ENCODE data around the gene GABBR1. TPM values are rescaled to one million over a fixed set of nuclear protein-coding genes. Genes with fewer than 3 reads are reported as not detected.

Gene GABBR1
- total RNA-seq, 4 donors from 2014 or later, result 30.6 to 47.8 (median 40.6) TPM

GRCh38 chr6:29537714-29538403 lies 95.1 kb downstream of the GABBR1 start:
- intact Hi-C loops (cut with DNase I), result no loop called here
- no peak overlapping the region for H3K4me3 ChIP-seq
- H3K27ac ChIP-seq (replicated peaks in 1 of 4), result no peak overlapping the region
- DNase-seq (ENCODE audit: extremely low spot score), result peak; percentile 60
- H3K4me1 ChIP-seq, result no peaks in the 10 kb centered on the region
- WGBS, result 85% methylated on average over 4 of the region's 4 CpGs
- peaks cover 0 to under 1% (median 0%) of the 10 kb centered on the region in 4 donors for H3K27me3 ChIP-seq
- H3K9me3 ChIP-seq, result no peaks in the 10 kb centered on the region
- no peak for TF ChIP-seq POLR2AphosphoS5 (IDR thresholded peaks at IDR 0.05)
- no peak for TF ChIP-seq CTCF (IDR thresholded peaks at IDR 0.05)
- no peak for TF ChIP-seq POLR2A (IDR thresholded peaks at IDR 0.05; ENCODE audit: low read depth)
- TF ChIP-seq EP300 (IDR thresholded peaks at IDR 0.05), result no peak
- H3K36me3 ChIP-seq, result no peaks in the 10 kb centered on the region

GRCh38 chr6:29532320-29532951 lies 100.5 kb downstream of the GABBR1 start:
- TF ChIP-seq POLR2AphosphoS5 (IDR thresholded peaks at IDR 0.05), result no peak
- TF ChIP-seq CTCF (IDR thresholded peaks at IDR 0.05), result no peak
- 40% methylated on average over 1 of the region's 2 CpGs for WGBS
- Histone ChIP-seq H3K27me3 (no peaks in the 10 kb centered on the region), H3K27ac (replicated peaks in 1 of 4) (no peak overlapping the region), H3K4me1 (no peaks in the 10 kb centered on the region), H3K9me3 (no peaks in the 10 kb centered on the region), H3K4me3 (no peak overlapping the region), H3K36me3 (no peaks in the 10 kb centered on the region)
- peak; percentile 89 for DNase-seq (ENCODE audit: extremely low spot score)
- intact Hi-C loops (cut with DNase I), result no loop called here

GRCh38 chr6:29531668-29532067 lies 101.3 kb downstream of the GABBR1 start:
- intact Hi-C loops (cut with DNase I), result no loop called here
- H3K27me3 ChIP-seq, result no peaks in the 10 kb centered on the region
- no peak overlapping the region for H3K27ac ChIP-seq (replicated peaks in 1 of 4)
- 84% methylated on average over 3 of the region's 3 CpGs for WGBS
- H3K36me3 ChIP-seq, result no peaks in the 10 kb centered on the region
- no peaks in the 10 kb centered on the region for H3K4me1 ChIP-seq
- no peak for TF ChIP-seq EP300 (IDR thresholded peaks at IDR 0.05)
- TF ChIP-seq POLR2A (IDR thresholded peaks at IDR 0.05; ENCODE audit: low read depth), result no peak
- no peak for TF ChIP-seq CTCF (IDR thresholded peaks at IDR 0.05)
- TF ChIP-seq POLR2AphosphoS5 (IDR thresholded peaks at IDR 0.05), result no peak
- DNase-seq (ENCODE audit: extremely low spot score), result peak; percentile 85
- no peak overlapping the region for H3K4me3 ChIP-seq
- no peaks in the 10 kb centered on the region for H3K9me3 ChIP-seq

GRCh38 chr6:29530671-29531310 lies 102.2 kb downstream of the GABBR1 start:
- Histone ChIP-seq H3K36me3 (no peaks in the 10 kb centered on the region), H3K4me1 (no peaks in the 10 kb centered on the region), H3K4me3 (no peak overlapping the region), H3K27me3 (no peaks in the 10 kb centered on the region), H3K27ac (replicated peaks in 1 of 4) (no peak overlapping the region), H3K9me3 (no peaks in the 10 kb centered on the region)
- peak; percentile 81 for DNase-seq (ENCODE audit: extremely low spot score)
- intact Hi-C loops (cut with DNase I), result no loop called here
- TF ChIP-seq CTCF (IDR thresholded peaks at IDR 0.05) (no peak), EP300 (IDR thresholded peaks at IDR 0.05) (no peak)
- no CpG with 5 or more reads among the region's 2 CpGs for whole genome bisulfite sequencing

All from esophagus muscularis mucosa (tissue), 4 donors.